Measurements from ENCODE around the gene LMBR1. TPM values are rescaled to one million over a fixed set of nuclear protein-coding genes. Genes with fewer than 3 reads are reported as not detected.
A peak's percentile ranks its signal among the peaks of the same experiment; 100 is the strongest.

The LMBR1 gene
- total and polyA plus RNA-seq, 8 donors, result 7.5 to 187 (median 97.2) TPM

GRCh38 chr7:156780724-156781455, 112.1 kb downstream of the LMBR1 start:
- H3K9me3 ChIP-seq, result no peaks in the 10 kb centered on the region
- DNase-seq, result peak in 1 of 2 donors; percentile 15
- H3K36me3 ChIP-seq, result peaks cover 0 to 9% (median 3%) of the 10 kb centered on the region in 4 donors
- no peaks in the 10 kb centered on the region for H3K4me1 ChIP-seq
- TF ChIP-seq CTCF (IDR thresholded peaks at IDR 0.05) (no peak), EP300 (IDR thresholded peaks at IDR 0.05) (no peak), POLR2AphosphoS5 (IDR thresholded peaks at IDR 0.05) (no peak), POLR2A (IDR thresholded peaks at IDR 0.05) (no peak)
- intact Hi-C loops (cut with DNase I; ENCODE audit: low total_unique reads), result no loop called here
- H3K4me3 ChIP-seq, result no peak overlapping the region
- no peak overlapping the region for H3K27ac ChIP-seq
- WGBS, 5 donors, result 88 to 93% (median 90%) methylated on average over 4 of the region's 4 CpGs
- no peaks in the 10 kb centered on the region for H3K27me3 ChIP-seq

- Histone ChIP-seq H3K9me3 (no peaks in the 10 kb centered on the region), H3K4me3 (no peak overlapping the region), H3K4me1 (no peaks in the 10 kb centered on the region), H3K27me3 (no peaks in the 10 kb centered on the region), H3K36me3 (peaks cover 0 to 8% (median 0%) of the 10 kb centered on the region in 4 donors), H3K27ac (no peak overlapping the region)
- WGBS, 5 donors, result 62 to 84% (median 72%) methylated on average over 3 of the region's 3 CpGs
- intact Hi-C loops (cut with DNase I; ENCODE audit: low total_unique reads), result no loop called here
- peak in 1 of 2 donors; percentile 5 for DNase-seq
- TF ChIP-seq CTCF (IDR thresholded peaks at IDR 0.05) (no peak), EP300 (IDR thresholded peaks at IDR 0.05) (no peak), POLR2AphosphoS5 (IDR thresholded peaks at IDR 0.05) (no peak), POLR2A (IDR thresholded peaks at IDR 0.05) (no peak)
These were observed 114.3 kb downstream of the LMBR1 start for GRCh38 chr7:156778668-156779067.

GRCh38 chr7:156778201-156778600, 114.8 kb downstream of the LMBR1 start:
- TF ChIP-seq EP300 (IDR thresholded peaks at IDR 0.05) (no peak), CTCF (IDR thresholded peaks at IDR 0.05) (no peak)
- Histone ChIP-seq H3K4me3 (no peak overlapping the region), H3K36me3 (peaks cover 0 to 8% (median 0%) of the 10 kb centered on the region in 4 donors)

GRCh38 chr7:156777364-156778069, 115.5 kb downstream of the LMBR1 start:
- Histone ChIP-seq H3K4me1 (no peaks in the 10 kb centered on the region), H3K27me3 (no peaks in the 10 kb centered on the region), H3K27ac (no peak overlapping the region), H3K4me3 (no peak overlapping the region), H3K9me3 (no peaks in the 10 kb centered on the region), H3K36me3 (peaks cover 0 to 8% (median 0%) of the 10 kb centered on the region in 4 donors)
- 88 to 96% (median 92%) methylated on average over 5 of the region's 5 CpGs for WGBS, 5 donors
- no peak for DNase-seq
- TF ChIP-seq CTCF (IDR thresholded peaks at IDR 0.05) (no peak), EP300 (IDR thresholded peaks at IDR 0.05) (no peak), POLR2A (IDR thresholded peaks at IDR 0.05) (no peak), POLR2AphosphoS5 (IDR thresholded peaks at IDR 0.05) (no peak)
- intact Hi-C loops (cut with DNase I; ENCODE audit: low total_unique reads), result no loop called here

More at GRCh38 chr7:156778201-156778600, 114.8 kb downstream of the LMBR1 start:
- no peak for DNase-seq
- no peaks in the 10 kb centered on the region for H3K9me3 ChIP-seq
- H3K27me3 ChIP-seq, result no peaks in the 10 kb centered on the region
- no peaks in the 10 kb centered on the region for H3K4me1 ChIP-seq
- intact Hi-C loops (cut with DNase I; ENCODE audit: low total_unique reads), result no loop called here
- no peak overlapping the region for H3K27ac ChIP-seq
- 86 to 93% (median 90%) methylated on average over 3 of the region's 3 CpGs for WGBS, 5 donors
